Uterus (tissue), 4 donors: ENCODE data around the gene ALOX12B. TPM values are rescaled to one million over a fixed set of nuclear protein-coding genes. Genes with fewer than 3 reads are reported as not detected.
A peak's percentile ranks its signal among the peaks of the same experiment; 100 is the strongest.

Experiments used
- DNase-seq, 2 donors: peaks; one replicate each; pipeline ENCODE4 v3.0.0-alpha.2; 2019 to 2020
- H3K27ac ChIP-seq, 2 donors: fragments of 200-600 bp; sonication (generic); 1 replicate in 1 of 2; 2 replicates in 1 of 2; pipeline ENCODE4 v1.5.1; 2016 to 2018
- H3K27me3 ChIP-seq, 2 donors: fragments of 200-600 bp; sonication (generic); one replicate each; pipeline ENCODE4 v1.5.1; 2018 to 2019; ENCODE audit warnings: control low read depth in 1 of 2
- H3K36me3 ChIP-seq, 2 donors: fragments of 200-600 bp; sonication (generic); one replicate each; pipeline ENCODE4 v1.5.1; 2019; ENCODE audit warnings: control low read depth in 1 of 2
- H3K4me1 ChIP-seq, 2 donors: fragments of 200-600 bp; sonication (generic); one replicate each; pipeline ENCODE4 v1.5.1; 2018 to 2019; ENCODE audit warnings: control low read depth in 1 of 2
- H3K4me3 ChIP-seq, 2 donors: fragments of 200-600 bp; sonication (generic); 1 replicate in 1 of 2; 2 replicates in 1 of 2; pipeline ENCODE4 v1.5.1; 2018 to 2019; ENCODE audit warnings: mild to moderate bottlenecking in 1 of 2
- H3K9me3 ChIP-seq, 2 donors: fragments of 200-600 bp; sonication (generic); one replicate each; pipeline ENCODE4 v1.5.1; 2019; ENCODE audit warnings: control low read depth in 1 of 2
- CTCF ChIP-seq, 4 experiments: fragments of 200-600 bp in 2 of 4; fragments of 450-650 bp in 2 of 4; sonication (generic) in 2 of 4; IDR thresholded peaks; one replicate each; pipeline ENCODE4 v1.5.1; 2016 to 2019; ENCODE audit warnings: antibody characterized with exemption in 4 of 4, mild to moderate bottlenecking in 2 of 4, moderate library complexity in 1 of 4
- POLR2A ChIP-seq, 2 donors: fragments of 450-650 bp; IDR thresholded peaks; one replicate each; pipeline ENCODE4 v1.6.1; 2016; ENCODE audit warnings: antibody characterized with exemption in 2 of 2, mild to moderate bottlenecking in 1 of 2, moderate library complexity in 1 of 2
- intact Hi-C: fragments of 100-400 bp; cut with DNase I; formaldehyde crosslinking; loops from one replicate; pipeline ENCODE4 v1.15.1; 2023; ENCODE audit warnings: low total_unique reads
- total RNA-seq, 4 donors: library from RNA; depleted of rRNA in 3 of 4; stranded (reverse); fragments of >200 nt in 3 of 4; gene quantifications; one replicate each; pipeline versions ENCODE4 v1.1.0 to v1.2.4, GENCODE V29; 2014 to 2023
- donor health status: DM: yes; HTN: yes; CAD: no.

ALOX12B gene
- total RNA-seq, 4 donors from 2014 or later = not detected

GRCh38 chr17:8121681-8122421 is 34.3 kb upstream of the ALOX12B start:
- peak overlapping the region; percentile 34 to 82 for H3K27ac ChIP-seq
- no peaks in the 10 kb centered on the region for H3K9me3 ChIP-seq
- TF ChIP-seq CTCF (IDR thresholded peaks at IDR 0.05) (peak; percentile 20 to 63 (median 54)), POLR2A (IDR thresholded peaks at IDR 0.05) (peak in 1 of 2 donors; percentile 22)
- intact Hi-C loops = loop anchor here (10.0 kb wide), 1 partner anchor 63 kb away; no protein-coding TSS in a partner anchor
- no peaks in the 10 kb centered on the region for H3K27me3 ChIP-seq
- no peaks in the 10 kb centered on the region for H3K36me3 ChIP-seq
- peak overlapping the region; percentile 43 to 50 for H3K4me3 ChIP-seq
- peaks cover 0 to 45% of the 10 kb centered on the region in 2 donors for H3K4me1 ChIP-seq
- DNase-seq = peak; percentile 62 to 67

- Histone ChIP-seq H3K4me3 (peak overlapping the region; percentile 43 to 50), H3K27ac (peak overlapping the region; percentile 34 to 82), H3K27me3 (no peaks in the 10 kb centered on the region), H3K4me1 (peaks cover 0 to 45% of the 10 kb centered on the region in 2 donors), H3K9me3 (no peaks in the 10 kb centered on the region), H3K36me3 (no peaks in the 10 kb centered on the region)
- DNase-seq = no peak
- TF ChIP-seq POLR2A (IDR thresholded peaks at IDR 0.05) (no peak), CTCF (IDR thresholded peaks at IDR 0.05) (no peak)
- intact Hi-C loops = loop anchor here (10.0 kb wide), 1 partner anchor 63 kb away; no protein-coding TSS in a partner anchor
These were observed 33.8 kb upstream of the ALOX12B start for GRCh38 chr17:8121407-8121680.

- Histone ChIP-seq H3K36me3 (no peaks in the 10 kb centered on the region), H3K27me3 (no peaks in the 10 kb centered on the region), H3K27ac (peak overlapping the region; percentile 82 to 98), H3K4me1 (peaks cover 0 to 45% of the 10 kb centered on the region in 2 donors), H3K9me3 (no peaks in the 10 kb centered on the region), H3K4me3 (peak overlapping the region; percentile 7 to 50)
- peak; percentile 58 to 59 for DNase-seq
- intact Hi-C loops = loop anchor here (10.0 kb wide), 1 partner anchor 64 kb away; no protein-coding TSS in a partner anchor
- peak in 2 of 4 experiments; percentile 40 to 43 for TF ChIP-seq CTCF (IDR thresholded peaks at IDR 0.05)
- TF ChIP-seq POLR2A (IDR thresholded peaks at IDR 0.05) = no peak
These were observed 33.2 kb upstream of the ALOX12B start for GRCh38 chr17:8120520-8121406.

- H3K4me1 ChIP-seq = peaks cover 0 to 39% of the 10 kb centered on the region in 2 donors
- H3K27me3 ChIP-seq = no peaks in the 10 kb centered on the region
- TF ChIP-seq POLR2A (IDR thresholded peaks at IDR 0.05) (no peak), CTCF (IDR thresholded peaks at IDR 0.05) (peak in 1 of 4 experiments; percentile 4)
- H3K9me3 ChIP-seq = no peaks in the 10 kb centered on the region
- peak overlapping the region; percentile 85 to 98 for H3K27ac ChIP-seq
- intact Hi-C loops = loop anchor here (10.0 kb wide), 1 partner anchor 65 kb away; no protein-coding TSS in a partner anchor
- H3K36me3 ChIP-seq = no peaks in the 10 kb centered on the region
- H3K4me3 ChIP-seq = peak overlapping the region; percentile 50 to 62
- peak; percentile 78 to 82 for DNase-seq
These were observed 32.3 kb upstream of the ALOX12B start for GRCh38 chr17:8119581-8120519.
